ENCODE data around the gene RSL1D1.

The RSL1D1 gene
- 51.4 to 192 (median 129) reads per million in 18 experiments for total RNA-seq

DNA sequence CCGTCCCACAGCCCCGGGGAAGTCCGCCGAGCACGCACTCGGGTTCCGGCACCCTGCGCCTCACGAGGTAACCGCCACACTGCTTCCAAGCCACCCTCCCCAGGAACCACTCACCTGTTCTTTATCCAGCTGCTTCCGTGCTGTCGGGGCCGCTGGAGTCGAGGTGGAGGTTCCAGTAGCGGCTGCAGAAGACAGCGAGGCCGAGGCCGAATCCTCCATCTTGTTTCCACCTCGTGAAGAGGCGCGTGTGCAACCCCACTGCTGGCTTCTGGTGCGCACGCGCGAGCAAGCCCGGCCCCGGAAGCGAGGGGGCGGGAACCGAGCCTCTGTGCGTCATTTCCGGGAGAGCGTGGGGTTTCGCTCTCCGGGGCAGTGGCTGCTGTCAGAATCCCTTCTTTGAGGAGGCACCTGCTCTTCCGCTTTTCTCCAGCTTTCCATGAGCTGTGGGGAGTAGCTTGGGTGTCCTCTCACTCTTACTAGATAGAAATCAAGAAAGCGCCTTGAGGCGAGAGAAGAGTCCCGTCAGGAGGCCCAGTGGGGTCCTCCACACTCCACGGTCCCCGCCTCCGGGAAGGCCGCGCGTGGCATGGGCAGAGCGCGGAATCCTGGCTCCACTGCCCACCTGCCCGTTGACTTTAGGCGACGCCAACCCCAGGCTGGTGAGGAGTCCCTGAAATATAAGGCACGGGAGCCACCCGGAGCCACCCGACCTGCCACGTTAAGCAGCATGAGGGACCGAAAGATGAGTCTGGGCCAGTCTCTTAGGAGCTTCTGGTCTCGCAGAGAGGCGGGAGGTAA, at the start of gene RSL1D1:
TSS of gene RSL1D1 (minus strand) at position 249 of the 798 bp plus-strand sequence. CDS start at position 219, 30 bp downstream.
- DNase-seq, result peak; percentile 97 to 98

DNA sequence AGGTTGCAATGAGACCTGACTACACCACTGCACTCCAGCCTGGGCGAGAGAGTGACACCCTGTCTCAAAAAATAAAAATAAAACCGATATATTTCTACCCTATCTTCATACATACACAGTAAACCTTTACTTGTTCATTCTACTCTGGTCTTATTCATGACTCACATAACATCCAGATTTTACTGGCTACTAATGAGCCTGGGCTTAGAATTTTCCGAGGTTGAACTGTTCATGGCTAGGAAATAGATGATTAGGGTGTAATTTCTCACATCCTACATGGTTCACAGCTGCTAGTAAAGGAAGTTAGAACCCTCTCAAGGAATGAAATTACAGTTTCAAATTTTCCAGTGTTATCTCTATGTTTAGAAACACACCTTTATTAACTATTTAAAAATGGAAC, 49.7 kb upstream of the RSL1D1 start:
- DNase-seq, result no peak

DNA sequence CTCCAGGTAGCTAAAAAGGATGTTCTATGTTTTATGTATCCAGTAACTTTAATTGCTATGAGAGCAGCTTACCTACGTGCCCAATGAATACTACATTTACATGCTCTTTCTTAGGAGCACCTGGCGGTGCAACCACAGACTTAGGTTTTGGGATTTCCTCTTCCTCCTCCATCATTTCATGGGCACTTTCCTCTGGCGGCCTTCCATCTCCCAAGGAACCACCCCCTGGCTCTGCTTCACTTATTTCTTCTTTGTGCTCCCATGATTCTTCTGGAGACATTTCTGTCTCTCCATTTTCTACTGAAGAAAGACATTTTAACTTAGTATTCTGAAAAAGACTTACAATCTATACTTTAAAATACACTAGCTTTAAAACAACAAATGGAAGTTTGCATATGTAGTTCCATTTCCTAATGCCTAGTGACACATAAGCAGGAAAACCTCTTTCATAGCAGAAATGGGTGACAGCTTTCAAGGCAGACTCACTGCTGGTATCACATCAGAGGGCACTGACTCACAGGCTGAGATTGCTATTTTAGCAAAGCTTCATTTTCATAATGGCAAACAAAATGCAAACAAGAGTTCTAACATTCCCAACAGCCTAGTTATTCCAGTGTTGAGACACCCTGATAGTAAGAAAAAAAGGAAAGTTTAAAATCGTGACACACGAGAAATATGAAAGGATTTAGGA, 45.3 kb upstream of the RSL1D1 start:
- DNase-seq, result peak; percentile 18 to 49

DNA sequence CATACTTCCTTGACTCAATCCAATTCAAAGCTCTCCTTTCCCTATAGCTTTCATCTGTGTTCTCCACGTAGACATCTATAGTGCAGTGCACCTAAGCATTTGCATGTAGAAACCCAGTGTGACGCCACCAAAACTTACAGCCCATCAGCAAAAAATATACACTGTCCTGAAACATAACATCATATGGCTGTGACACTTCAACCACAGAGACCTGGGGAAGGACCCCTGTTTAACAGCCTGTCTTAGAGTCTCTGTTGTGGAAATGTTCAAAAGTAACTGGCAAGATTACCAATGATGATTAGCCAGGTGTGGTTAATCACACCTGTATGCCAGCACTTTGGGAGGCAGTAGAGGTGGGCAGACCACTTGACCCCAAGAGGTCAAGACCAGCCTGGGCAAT, 42.2 kb upstream of the RSL1D1 start:
- DNase-seq, result no peak

DNA sequence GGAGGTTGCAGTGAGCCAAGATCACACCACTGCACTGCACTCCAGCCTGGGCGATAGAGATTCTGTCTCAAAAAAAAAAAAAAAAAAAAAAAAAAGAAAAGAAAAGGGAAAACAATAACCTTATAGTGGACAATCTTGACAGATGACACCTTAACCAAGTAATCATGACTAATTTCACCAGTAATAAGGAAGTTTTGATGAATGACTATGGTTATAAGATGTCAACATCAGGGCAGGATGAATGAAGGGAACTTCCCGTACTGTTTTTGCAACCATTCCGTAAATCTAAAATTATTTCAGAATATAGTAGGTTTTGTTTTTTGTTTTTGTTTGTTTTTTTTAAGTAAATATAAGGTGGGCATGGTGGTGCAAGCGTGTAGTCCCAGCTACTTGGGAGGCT, 41.4 kb upstream of the RSL1D1 start:
- DNase-seq, result peak; percentile 28 to 62

DNA sequence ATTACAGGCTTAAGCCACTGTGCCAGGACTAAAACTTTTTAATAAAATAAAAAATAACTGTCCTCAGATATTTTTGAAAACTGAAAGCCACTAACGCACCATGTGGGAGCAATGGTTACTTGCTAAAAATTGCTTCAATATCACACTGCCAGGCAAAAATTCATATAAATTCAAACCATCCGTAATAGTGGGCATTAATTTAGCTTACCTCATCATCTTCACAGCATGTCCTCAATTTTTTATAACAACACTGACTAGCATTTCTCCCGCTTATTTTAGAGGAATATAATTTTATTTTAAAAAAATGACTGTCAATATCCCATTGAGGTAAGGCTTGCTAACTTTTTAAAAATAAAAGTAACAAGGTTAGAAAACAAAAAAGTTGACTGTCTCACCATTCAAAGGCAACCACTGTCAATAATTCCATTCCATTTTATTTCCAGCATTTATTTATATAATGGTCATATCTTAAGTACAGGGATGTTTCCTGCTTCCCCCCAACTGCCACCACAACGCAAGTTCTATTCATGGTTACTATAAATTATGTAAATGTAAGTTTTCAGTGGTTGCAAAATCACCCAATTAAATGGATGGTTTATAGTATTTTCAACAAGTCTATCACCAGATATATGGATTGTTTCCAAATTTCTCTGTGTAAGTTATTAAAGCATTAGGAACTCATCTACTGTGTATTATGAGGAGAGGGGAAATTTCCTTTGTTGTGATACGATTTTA, 39.1 kb upstream of the RSL1D1 start:
- DNase-seq, result no peak

DNA sequence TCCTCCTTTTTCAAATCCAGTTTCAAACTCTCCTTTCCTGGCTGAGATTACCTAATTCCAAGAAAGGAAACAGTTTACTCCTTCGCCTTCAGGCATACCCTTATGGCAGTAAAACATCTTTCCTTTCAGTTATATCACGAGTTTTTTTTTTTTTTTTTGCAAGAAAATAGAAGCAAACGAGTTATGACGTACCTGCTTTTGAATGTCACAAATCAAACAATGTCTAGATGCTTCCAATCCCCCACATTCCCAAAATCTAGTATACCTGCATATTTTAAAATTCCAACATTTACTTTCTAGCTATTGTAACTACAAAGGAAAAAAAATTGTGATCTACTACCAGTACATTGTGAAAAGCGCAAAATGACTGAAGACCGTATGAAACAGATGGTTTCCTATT, 35.5 kb upstream of the RSL1D1 start:
- no peak for DNase-seq

DNA sequence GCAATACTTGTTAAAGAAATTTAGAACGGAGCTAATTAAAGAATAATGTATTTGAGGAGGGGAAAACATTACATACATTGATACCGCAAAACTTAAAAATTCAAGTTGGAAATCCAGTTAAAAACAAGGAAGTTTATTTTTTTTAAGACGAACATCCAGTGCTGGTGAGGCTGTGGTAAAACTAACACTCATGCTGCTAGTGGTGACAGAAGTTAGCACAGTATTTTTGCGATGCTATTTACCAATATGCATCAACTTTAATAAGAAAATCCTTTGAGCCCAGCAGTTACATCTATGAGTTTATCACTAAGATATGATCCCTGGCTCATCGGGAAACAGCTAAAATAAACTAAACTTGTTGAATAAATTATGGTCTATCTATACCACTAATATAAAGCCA, 32.7 kb upstream of the RSL1D1 start:
- no peak for DNase-seq

DNA sequence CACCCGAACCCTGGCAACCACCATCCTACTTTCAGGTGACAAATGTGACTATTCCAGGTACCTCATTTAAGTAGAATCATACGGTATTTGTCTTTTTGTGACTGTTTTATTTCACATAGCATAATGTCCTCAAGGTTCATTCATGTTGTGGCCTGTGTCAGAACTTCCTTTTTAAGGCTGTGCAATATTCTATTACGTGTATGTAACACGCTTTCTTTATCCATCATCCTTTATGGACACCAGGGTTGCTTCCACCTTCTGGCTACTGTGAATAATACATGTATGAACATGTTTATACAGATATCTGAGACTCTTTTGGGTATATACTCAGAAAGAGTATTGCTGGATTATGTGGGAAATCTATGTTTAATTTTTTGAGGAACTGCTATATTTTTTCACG, 28.7 kb upstream of the RSL1D1 start:
- DNase-seq, result peak; percentile 26 to 71

DNA sequence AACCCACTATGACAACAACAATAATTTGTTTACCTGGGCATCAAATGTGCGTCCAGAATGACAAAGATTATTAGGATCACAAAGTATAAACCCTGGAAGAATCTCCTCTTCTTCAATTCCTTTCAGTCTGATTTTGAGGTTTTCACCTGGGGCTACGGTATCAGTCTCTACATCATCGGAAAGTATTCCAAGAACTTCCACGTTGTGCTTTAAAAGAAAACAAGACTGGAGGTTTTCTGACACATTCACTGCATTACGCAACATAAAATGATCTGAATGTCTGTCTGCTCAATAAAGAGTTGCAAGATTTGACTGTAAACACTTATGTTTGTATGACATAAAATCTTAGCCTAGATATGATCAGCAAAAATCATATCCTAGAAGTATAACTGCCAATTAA, 26.0 kb upstream of the RSL1D1 start:
- DNase-seq, result no peak

DNA sequence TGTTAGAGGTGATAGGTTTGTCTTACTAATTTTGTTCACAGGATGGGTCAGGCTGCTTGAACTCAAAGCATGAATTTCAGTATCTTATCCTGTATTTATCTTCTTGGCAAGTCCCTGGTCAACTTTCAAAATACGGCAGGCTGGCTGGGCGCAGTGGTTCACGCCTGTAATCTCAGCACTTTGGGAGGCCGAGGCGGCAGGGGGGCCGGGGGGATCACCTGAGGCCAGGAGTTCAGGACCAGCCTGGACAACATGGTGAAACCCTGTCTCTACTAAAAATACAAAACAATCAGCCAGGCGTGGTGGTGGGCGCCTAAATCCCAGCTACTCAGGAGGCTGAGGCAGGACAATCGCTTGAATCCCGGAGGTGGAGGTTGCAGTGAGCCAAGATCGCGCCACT, 25.0 kb upstream of the RSL1D1 start:
- DNase-seq, result no peak

DNA sequence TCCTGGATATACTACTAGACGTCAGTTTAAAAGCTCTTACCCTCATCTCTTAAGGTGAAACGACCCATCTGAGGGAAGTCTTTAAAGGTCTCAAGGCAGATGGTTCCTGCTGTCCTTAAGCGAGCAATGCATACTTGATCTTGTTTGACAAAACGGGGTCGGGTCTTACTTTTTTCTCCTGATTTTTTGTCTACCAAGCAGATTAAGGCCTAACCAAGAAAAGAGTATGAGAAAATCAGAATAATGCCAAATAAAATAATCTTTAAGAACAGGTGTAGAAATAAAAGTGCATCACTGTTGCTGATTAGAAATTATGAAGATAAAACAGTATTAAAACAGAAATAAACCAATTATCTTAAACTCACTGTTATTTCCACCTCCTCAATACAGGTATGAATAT, 24.4 kb upstream of the RSL1D1 start:
- no peak for DNase-seq

DNA sequence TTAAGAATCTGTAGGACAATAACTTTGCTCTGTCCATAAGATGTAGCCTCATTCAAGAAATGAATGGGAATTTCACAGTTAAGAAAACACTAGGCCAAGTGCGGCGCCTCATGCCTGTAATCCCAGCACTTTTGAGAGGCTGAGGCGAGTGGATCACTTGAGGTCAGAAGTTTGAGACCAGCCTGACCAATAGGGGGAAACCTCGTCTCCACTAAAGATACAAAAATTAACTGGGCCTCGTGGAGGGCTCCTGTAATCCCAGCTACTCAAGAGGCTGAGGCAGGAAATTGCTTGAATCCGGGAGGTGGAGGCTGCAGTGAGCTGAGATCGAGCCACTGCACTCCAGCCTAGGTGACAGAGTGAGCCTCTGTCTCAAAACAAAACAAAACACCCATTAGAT, 19.9 kb upstream of the RSL1D1 start:
- DNase-seq, result no peak

DNA sequence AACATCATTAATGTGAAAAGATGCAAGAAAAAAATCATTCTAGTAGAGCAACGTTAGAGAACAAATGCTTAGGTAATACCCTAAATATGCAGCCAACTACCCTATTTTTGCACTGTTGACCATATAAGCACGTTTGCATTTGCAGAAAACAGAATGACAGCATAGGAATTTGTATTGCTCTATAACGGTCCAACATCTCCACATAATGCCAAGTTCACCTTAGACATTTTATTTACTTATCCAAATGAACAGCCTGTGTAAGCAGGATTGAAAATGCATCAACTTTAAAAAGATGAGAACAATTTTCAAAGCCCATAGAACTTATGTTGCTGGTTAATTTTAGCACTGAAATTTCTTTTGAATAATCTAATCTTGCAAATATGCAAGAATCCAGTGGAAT, 19.1 kb upstream of the RSL1D1 start:
- DNase-seq, result no peak

DNA sequence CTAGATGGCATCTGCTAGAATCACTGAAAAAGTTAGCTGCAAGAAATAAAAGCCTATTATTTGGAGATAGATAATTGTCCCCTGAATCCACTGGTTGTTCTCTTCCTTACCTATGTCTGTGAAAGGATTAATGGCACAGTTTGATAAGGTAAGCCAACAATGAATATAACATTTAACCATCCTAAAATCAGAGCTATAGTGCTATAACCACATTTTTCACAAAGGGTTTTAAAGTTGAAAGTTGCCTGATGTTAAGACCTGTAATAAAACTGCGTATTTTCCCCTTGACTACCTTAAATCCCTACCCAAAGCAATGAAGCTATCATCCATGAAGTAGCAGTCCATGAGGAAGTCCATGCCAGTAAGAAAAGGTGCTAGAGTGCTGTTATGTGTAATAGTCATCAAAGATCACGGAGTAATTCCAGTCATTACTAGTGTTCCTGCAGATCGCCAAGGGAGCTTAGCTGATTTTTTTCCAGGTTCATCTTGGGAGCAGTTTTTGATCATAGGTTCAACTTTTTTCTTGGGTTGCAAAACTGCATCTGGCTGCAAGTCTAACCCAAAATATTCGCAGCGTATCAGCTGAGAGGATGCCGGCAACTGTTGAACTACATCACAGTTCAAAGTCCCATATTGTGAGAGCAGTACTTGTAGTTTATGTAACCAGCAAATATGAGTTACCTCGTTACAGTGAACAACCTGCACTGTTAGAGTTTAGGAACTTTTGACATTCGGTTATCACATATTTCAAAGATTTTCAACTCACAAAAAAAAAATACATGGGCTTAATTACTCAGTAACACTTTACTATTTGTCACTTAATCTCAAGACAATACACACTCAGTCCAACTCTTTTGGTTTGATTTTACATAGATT, 18.2 kb upstream of the RSL1D1 start:
- no peak for DNase-seq

DNA sequence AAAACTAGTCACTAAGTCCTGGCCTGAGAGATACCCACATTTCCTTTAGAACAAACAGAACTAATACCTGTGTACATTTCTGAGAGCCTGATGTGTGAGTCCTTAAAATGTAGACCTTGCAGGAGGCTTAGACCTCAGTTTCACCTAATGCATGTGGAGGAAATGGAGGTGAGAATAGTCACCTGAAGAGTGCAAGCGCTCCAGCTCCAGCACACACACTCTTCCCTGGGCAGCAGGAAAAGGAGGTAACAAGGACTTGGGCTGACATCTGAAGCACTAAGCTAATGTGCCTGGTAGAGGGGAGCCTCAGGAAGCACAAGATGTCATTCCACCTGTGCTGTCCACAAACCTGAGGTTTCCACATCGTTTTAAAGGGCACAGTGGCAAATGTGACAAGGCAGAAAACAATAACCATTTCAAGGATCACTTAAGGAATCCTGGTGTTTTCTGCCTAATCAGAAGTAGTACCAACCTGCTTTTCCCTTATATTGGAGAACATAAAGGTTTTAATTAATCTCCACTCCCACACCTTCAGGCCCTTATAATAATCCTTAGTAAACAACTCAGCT, 17.2 kb upstream of the RSL1D1 start:
- no peak for DNase-seq

DNA sequence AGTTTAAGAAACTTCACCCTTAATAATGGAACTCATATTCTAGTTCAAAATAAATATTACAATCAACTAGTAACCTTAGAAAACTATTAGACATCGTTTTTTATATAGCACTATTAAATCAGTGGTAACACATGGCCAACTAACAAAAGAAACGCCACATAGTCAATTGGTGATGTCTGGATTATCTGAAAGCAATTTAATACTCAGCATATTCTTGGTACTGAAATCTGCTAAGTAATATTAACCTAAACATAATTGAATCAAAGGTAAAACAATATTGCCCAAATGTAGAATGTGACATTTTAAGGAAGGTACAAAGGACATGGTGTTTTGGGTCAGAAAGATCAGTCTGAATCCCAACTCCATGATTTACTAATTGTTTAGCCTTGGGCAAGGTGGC, 11.1 kb upstream of the RSL1D1 start:
- DNase-seq, result no peak

DNA sequence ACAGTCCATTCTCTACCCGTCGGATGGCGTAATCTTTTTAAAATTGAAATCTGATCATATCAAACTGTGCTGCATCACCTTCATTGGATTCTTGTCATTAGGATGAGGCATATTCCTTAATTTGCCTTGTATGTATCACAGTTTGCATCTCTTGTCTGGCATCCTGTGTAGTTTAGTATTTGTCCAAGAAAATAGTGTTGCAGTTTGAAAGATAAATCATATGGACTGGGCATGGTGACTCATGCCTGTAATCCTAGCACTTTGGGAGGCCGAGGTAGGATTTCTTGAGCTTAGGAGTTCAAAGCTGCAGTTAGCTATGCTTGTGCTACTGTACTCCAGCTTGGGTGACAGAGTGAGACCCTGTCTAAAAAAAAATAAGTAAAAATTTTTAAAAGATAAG, 5.8 kb upstream of the RSL1D1 start:
- DNase-seq, result no peak

DNA sequence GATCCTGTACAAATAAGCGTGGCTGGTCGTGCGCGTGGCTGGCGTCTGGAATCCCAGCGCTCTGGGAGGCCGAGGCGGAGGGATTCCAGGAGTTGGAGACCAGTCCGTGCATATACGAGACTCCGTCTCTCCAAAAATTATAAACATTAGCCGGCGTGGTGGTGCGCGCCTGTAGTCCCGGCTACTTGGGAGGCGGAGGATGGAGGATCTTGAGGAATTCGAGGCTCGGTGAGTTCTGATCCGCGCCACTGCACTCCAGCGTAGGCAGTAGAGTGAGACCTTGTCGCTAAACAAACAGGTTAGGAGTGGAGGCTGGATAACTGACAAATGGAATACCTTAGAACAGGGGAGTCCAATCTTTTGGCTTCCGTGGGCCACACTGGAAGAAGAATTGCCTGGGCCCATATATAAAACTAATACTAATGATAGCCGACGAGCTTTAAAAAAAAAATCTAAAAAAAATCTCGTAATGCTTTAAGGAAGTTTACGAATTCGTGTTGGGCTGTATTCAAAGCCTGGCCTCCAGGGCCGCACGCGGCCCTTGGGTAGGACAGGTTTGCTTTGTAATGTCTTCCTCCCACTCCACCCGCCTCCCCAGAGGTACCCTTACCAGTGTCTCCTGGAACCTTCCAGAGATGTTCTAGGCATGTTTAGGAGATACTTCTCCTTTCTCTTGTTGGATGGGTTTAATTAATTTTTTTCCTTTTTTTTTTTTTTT, 909 bp upstream of the RSL1D1 start:
- DNase-seq, result no peak

DNA sequence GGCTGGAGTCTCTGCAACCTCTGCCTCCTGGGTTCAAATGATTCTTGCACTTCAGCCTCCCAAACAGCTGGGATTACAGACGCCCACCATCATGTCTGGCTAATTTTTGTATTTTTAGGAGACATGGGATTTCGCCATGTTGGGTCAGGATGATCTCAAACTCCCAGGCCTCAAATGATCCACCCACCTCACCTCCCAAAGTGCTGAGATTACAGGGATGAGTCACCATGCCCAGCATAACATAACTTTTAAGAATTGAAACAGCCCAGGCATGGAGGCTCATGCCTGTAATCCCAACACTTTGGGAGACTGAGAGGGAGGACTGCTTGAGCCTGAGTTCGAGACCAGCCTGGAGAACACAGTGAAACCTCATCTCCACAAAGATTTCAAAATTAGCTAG, 2.5 kb downstream of the RSL1D1 start:
- DNase-seq, result peak; percentile 42 to 43

DNA sequence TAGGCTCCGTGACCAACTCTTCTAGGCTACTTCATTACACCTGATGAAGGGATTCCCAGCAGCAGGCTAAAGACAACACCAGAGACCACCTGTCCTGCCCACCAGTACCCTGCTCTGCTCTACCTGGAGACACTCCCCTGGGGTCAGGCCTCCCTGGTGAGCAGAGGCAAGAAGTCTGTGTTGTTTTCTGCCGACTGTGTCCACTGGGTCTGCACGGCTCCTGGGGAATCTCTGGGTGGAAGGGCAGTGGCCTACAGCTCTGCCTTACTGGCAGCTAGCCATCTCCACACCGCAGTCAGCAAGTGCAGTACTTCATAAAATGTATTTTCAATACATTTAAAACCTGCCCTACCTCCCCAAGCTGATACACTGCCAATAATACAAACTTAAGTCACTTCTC, 6.8 kb downstream of the RSL1D1 start:
- no peak for DNase-seq

DNA sequence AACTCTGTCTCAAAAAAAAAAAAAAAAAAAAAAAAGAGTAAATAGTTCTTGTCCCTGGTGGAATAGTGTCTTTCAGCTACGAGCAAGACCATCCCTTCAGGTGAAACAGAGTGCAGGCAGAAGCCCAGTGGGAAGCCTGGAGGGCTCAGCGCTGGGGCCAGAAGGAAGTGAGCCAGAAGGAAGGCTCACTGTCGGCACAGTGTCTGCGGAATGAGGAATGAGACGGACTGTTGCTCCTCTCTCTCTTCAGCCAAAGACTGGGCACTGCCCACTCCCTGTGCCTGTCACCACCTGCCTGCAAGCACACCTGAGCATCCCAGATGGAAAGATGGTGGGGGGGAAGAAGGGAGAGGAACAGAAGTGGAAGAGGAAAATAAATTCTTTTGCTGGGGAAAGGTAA, 7.5 kb downstream of the RSL1D1 start:
- DNase-seq, result no peak
